Transverse colon (tissue), 4 donors: ENCODE measurements around the gene ANGEL2. TPM values are rescaled to one million over a fixed set of nuclear protein-coding genes. Genes with fewer than 3 reads are reported as not detected.

Experiments used
- DNase-seq: peaks from one replicate; pipeline ENCODE4 v3.0.0-alpha.2; 2019
- H3K27ac ChIP-seq, 4 donors: fragments of 200-600 bp; sonication (generic); 2 replicates each; pipeline ENCODE4 v1.5.1; 2016 to 2018; ENCODE audit warnings: inconsistent platforms in 4 of 4
- H3K27me3 ChIP-seq: fragments of 200-600 bp; sonication (generic); 2 replicates; pipeline ENCODE4 v1.5.1; 2017; ENCODE audit warnings: inconsistent platforms
- H3K36me3 ChIP-seq, 4 donors: fragments of 200-600 bp; sonication (generic); 2 replicates each; pipeline ENCODE4 v1.5.1; 2017 to 2019; ENCODE audit warnings: inconsistent platforms in 4 of 4
- H3K4me1 ChIP-seq, 4 donors: fragments of 200-600 bp; sonication (generic); 2 replicates each; pipeline ENCODE4 v1.5.1; 2017 to 2020; ENCODE audit warnings: inconsistent platforms in 4 of 4
- H3K4me3 ChIP-seq, 4 donors: fragments of 200-600 bp; sonication (generic); 1 replicate in 1 of 4; 2 replicates in 3 of 4; pipeline versions ENCODE4 v1.5.1 to v1.6.1; 2017 to 2019; ENCODE audit warnings: inconsistent platforms in 4 of 4
- H3K9me3 ChIP-seq, 2 donors: fragments of 200-600 bp; sonication (generic); 2 replicates each; pipeline ENCODE4 v1.5.1; 2017 to 2019; ENCODE audit warnings: inconsistent platforms in 2 of 2
- EP300 ChIP-seq: sonication (generic); formaldehyde crosslinking; IDR thresholded peaks from one replicate; pipeline ENCODE4 v1.6.1; 2017; ENCODE audit warnings: antibody characterized with exemption, low read depth
- POLR2A ChIP-seq: fragments of 450-650 bp; IDR thresholded peaks from one replicate; pipeline ENCODE4 v1.6.1; 2016; ENCODE audit warnings: antibody characterized with exemption, mild to moderate bottlenecking, moderate library complexity
- POLR2AphosphoS5 ChIP-seq, 3 donors: sonication (generic); formaldehyde crosslinking; IDR thresholded peaks; one replicate each; pipeline ENCODE4 v1.6.1; 2016; ENCODE audit warnings: antibody characterized with exemption in 3 of 3
- WGBS, 2 donors: methylation state at CpG; one replicate each; pipeline ENCODE4 v1.1.5; 2018; ENCODE audit warnings: low coverage in 1 of 2; 5-methylcytosine and 5-hydroxymethylcytosine counted together
- in situ Hi-C, 4 donors: fragments of 200-750 bp; cut with MboI; loops; one replicate each; pipeline versions ENCODE4 v1.15.0 to v1.15.1; 2017; ENCODE audit warnings: low sequenced_read_pairs in 3 of 4, low pct_ligation_motif_present in 1 of 4, low pct_unique_long_range_greater_than_20kb in 1 of 4
- intact Hi-C: fragments of 100-400 bp; cut with DNase I; formaldehyde crosslinking; loops from one replicate; pipeline ENCODE4 v1.15.1; 2023; ENCODE audit warnings: low total_unique reads
- total RNA-seq, 4 donors: library from RNA; depleted of rRNA; stranded (reverse); fragments of >200 nt; gene quantifications; one replicate each; pipeline ENCODE4 v1.1.0, GENCODE V29; 2016
- TF ChIP-seq, protein P1 (sequence below), 5 experiments: fragments of 200-600 bp in 3 of 5; fragments of 450-650 bp in 2 of 5; sonication (generic) in 3 of 5; IDR thresholded peaks; 1 replicate in 2 of 5; 2 replicates in 3 of 5; pipeline ENCODE4 v1.5.1; 2016 to 2017; ENCODE audit warnings: antibody characterized with exemption in 5 of 5, inconsistent platforms in 3 of 5, mild to moderate bottlenecking in 2 of 5, moderate library complexity in 1 of 5

The ANGEL2 gene
- total RNA-seq, 4 donors from 2014 or later: 33.2 to 105 (median 64.3) TPM

DNA sequence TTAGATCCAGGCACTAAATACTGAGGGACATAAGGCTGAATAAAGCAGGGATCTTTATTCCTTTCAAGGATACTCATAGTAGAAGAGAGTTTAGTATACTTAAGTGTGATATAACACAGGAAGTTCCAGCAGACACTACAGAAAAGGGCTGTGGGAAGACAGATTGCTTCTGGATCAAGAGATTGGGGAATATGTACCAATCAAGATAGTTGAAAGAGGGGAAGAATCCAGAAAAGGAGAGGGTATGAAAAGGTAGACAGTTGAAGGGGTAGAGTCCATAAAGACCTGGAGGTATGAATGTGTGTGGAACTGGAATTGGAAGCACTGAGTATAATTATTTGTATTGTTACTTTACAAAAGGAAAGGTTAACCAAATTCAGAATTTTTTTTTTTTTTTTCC is 37.8 kb upstream of the ANGEL2 start:
- Histone ChIP-seq H3K4me1 (peaks cover 0 to 22% (median 15%) of the 10 kb centered on the region in 4 donors), H3K4me3 (no peak overlapping the region), H3K27ac (no peak overlapping the region), H3K27me3 (peaks cover 11% of the 10 kb centered on the region), H3K9me3 (no peaks in the 10 kb centered on the region), H3K36me3 (no peaks in the 10 kb centered on the region)
- TF ChIP-seq, protein P1, sequence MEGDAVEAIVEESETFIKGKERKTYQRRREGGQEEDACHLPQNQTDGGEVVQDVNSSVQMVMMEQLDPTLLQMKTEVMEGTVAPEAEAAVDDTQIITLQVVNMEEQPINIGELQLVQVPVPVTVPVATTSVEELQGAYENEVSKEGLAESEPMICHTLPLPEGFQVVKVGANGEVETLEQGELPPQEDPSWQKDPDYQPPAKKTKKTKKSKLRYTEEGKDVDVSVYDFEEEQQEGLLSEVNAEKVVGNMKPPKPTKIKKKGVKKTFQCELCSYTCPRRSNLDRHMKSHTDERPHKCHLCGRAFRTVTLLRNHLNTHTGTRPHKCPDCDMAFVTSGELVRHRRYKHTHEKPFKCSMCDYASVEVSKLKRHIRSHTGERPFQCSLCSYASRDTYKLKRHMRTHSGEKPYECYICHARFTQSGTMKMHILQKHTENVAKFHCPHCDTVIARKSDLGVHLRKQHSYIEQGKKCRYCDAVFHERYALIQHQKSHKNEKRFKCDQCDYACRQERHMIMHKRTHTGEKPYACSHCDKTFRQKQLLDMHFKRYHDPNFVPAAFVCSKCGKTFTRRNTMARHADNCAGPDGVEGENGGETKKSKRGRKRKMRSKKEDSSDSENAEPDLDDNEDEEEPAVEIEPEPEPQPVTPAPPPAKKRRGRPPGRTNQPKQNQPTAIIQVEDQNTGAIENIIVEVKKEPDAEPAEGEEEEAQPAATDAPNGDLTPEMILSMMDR (IDR thresholded peaks at IDR 0.05): no peak
- TF ChIP-seq POLR2A: no peak
- no peak for TF ChIP-seq POLR2AphosphoS5 (IDR thresholded peaks at IDR 0.05)
- TF ChIP-seq EP300: no peak
- in situ Hi-C loops: no loop called here
- intact Hi-C loops: no loop called here
- DNase-seq: no peak

DNA sequence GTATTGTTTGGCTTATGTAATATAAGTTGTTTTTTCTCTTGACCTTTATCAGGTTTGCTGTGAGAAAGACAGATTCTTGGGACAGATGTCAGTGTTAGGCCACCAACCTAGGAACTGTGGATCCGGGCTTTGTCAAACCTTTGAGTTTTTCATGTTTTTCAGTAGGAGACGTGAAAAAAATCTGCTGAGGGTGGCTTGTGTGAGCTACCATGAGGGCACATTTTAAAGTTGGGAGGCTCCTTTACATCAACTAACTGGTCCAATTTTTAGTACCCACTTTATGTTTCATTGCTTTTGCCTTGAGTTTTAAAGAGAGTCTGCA is 36.2 kb upstream of the ANGEL2 start:
- peak overlapping the region; percentile 76 to 85 (median 80) for H3K27ac ChIP-seq
- peaks cover 26% of the 10 kb centered on the region for H3K27me3 ChIP-seq
- WGBS, 2 donors: 22% methylated on average over 2 of the region's 2 CpGs; no CpG with 5 or more reads in 1 of the 2 donors
- peak overlapping the region in 3 of 4 donors; percentile 68 to 97 (median 87) for H3K4me3 ChIP-seq
- peaks cover 0 to 22% (median 15%) of the 10 kb centered on the region in 4 donors for H3K4me1 ChIP-seq
- intact Hi-C loops: no loop called here
- no peaks in the 10 kb centered on the region for H3K9me3 ChIP-seq
- no peaks in the 10 kb centered on the region for H3K36me3 ChIP-seq
- in situ Hi-C loops: no loop called here
- no peak for DNase-seq
- no peak for TF ChIP-seq POLR2A
- no peak for TF ChIP-seq EP300
- TF ChIP-seq, protein P1 (IDR thresholded peaks at IDR 0.05): no peak
- no peak for TF ChIP-seq POLR2AphosphoS5 (IDR thresholded peaks at IDR 0.05)

DNA sequence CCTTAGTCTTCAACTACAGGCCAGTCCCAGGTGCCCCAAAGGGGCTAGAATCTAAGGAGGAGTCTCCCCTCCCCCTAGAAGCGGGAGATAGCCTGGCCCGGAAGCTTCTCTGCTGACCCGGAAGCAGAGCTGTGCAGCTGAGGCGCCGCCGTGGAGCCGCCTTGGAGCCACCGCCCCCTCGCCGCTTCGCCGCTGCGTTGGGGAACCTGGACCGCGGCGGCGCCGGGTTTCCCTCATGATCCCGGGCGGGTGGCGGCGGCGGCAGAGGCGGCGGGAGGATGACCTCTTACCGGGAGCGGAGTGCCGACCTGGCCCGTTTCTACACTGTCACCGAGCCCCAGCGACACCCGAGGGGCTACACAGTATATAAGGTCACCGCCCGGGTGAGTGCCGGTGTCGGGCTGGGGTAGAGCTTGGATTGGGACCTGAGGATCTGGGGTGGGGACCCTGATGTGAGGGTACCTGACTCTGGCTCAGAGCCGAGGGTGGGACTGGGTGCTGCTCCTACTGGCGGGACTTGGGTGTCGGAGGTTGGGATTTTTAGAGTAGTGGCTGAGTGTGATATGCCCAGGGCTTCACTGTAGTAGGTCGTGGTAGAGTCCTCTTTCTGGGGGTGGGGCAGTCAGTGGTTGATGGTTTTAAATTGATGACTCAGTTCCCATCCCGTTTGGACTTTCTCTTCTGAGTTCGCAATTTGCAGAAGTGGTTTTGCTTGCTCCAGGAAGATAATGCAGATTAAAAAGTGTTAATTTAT is 35.6 kb upstream of the ANGEL2 start, which contains the start of gene RPS6KC1:
Gene RPS6KC1 (plus strand): TSS at position 115 of the 754 bp plus-strand sequence. CDS start 164 bp downstream, at position 279.
- 0% methylated on average over 2 to 8 of the region's 42 CpGs for WGBS, 2 donors
- Histone ChIP-seq H3K27me3 (peaks cover 32% of the 10 kb centered on the region), H3K4me1 (peaks cover 0 to 22% (median 15%) of the 10 kb centered on the region in 4 donors), H3K36me3 (no peaks in the 10 kb centered on the region), H3K4me3 (peak within 1 kb of the TSS; percentile 58 to 97 (median 78)), H3K27ac (peak within 1 kb of the TSS; percentile 76 to 85 (median 80)), H3K9me3 (no peaks in the 10 kb centered on the region)
- intact Hi-C loops: no loop called here
- DNase-seq: peak; percentile 86
- in situ Hi-C loops: no loop called here
- TF ChIP-seq POLR2AphosphoS5 (IDR thresholded peaks at IDR 0.05) (peak in 2 of 3 donors; percentile 22 to 25), EP300 (no peak)
- TF ChIP-seq, protein P1 (IDR thresholded peaks at IDR 0.05): peak in 2 of 5 experiments; percentile 8 to 20

DNA sequence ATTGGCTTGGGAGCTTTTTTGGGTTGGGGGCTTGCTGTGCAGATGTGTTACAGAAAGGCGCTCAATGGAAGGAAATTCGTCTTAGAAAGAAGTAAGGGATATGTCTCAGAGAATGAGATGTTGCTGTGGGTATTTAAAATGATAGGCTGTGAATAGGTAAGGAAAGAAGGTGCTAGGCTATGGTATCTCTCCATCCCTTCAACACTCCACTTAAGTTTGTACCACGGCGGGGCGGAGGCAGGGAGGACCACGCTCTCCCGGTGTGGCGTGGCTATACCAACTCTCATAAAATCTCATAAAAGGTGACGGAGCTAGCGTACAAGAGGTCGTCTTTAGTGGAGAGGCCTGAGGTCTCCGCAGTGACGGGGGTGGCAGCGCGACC is 35.1 kb upstream of the ANGEL2 start:
- WGBS, 2 donors: 13 to 24% methylated on average over 6 to 15 of the region's 15 CpGs
- in situ Hi-C loops: no loop called here
- peak overlapping the region; percentile 58 to 97 (median 78) for H3K4me3 ChIP-seq
- TF ChIP-seq, protein P1 (IDR thresholded peaks at IDR 0.05): no peak
- TF ChIP-seq EP300 (no peak), POLR2A (no peak), POLR2AphosphoS5 (IDR thresholded peaks at IDR 0.05) (no peak)
- no peak for DNase-seq
- peaks cover 35% of the 10 kb centered on the region for H3K27me3 ChIP-seq
- no peaks in the 10 kb centered on the region for H3K9me3 ChIP-seq
- peaks cover 0 to 22% (median 15%) of the 10 kb centered on the region in 4 donors for H3K4me1 ChIP-seq
- intact Hi-C loops: no loop called here
- peak overlapping the region; percentile 76 to 85 (median 80) for H3K27ac ChIP-seq
- H3K36me3 ChIP-seq: no peaks in the 10 kb centered on the region
